GM21381 (cell line): ENCODE results near the gene KHDC1L.
A peak's percentile ranks its signal among the peaks of the same experiment; 100 is the strongest.
"Not testable (repeated sequence)": the region's sequence is repeated elsewhere in the genome, so short reads cannot be mapped to it uniquely, and the experiment has no call there.

ENCODE experiments used
- ATAC-seq: cut with Tn5 transposase; IDR thresholded peaks from one replicate; pipeline ENCODE4 v1.9.1; 2021; ENCODE audit warnings: mild to moderate bottlenecking, moderate library complexity; ENCODE audit not compliant: unreplicated experiment

Gene KHDC1L

GRCh38 chr6:73207221-73207837 is 18.0 kb downstream of the KHDC1L start:
- no peak for ATAC-seq

GRCh38 chr6:73204252-73204651 is 21.0 kb downstream of the KHDC1L start:
- ATAC-seq, result no peak

- ATAC-seq, result no peak
Measured at GRCh38 chr6:73203098-73203497, 22.2 kb downstream of the KHDC1L start.

DNA sequence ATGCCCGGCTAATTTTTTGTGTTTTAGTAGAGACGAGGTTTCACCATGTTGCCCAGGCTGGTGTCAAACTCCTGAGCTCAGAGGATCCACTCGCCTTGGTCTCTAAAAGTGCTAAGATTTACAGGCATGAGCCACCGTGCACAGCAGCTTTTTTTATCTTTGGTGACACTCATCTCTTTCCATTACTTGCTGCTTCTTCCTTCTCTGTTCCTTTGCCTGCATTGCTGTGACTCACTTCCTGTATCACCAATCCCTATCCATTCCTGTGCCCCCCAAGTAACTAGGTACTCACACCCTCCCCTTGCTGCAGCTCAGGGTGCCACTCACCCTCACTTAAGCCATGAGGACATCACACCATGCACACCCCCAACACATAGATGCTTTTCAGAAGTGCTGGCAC is 24.6 kb downstream of the KHDC1L start:
- no peak for ATAC-seq

DNA sequence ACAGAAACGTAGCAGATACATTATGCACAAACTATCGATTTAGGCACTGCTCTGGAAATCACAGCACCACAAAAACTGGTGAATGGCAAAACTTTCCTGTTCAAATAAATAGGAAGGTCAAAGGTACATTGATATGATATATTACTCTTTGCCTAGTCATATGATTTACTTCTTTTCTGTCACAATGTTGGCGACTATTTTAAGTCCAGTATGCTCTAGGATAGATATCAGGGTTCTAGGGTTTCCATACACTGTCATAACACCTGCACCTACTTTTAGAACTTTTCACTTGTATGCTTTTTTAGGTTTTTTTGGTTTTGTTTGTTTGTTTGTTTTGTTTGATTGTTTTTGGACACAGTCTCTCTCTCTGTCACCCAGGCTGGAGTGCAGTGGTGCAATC is 25.0 kb downstream of the KHDC1L start:
- no peak for ATAC-seq

GRCh38 chr6:73194744-73195143 is 30.6 kb downstream of the KHDC1L start:
- ATAC-seq, result no peak

GRCh38 chr6:73193302-73193701 is 32.0 kb downstream of the KHDC1L start:
- not testable (repeated sequence) for ATAC-seq

- no peak for ATAC-seq
Measured at GRCh38 chr6:73182021-73182607, 43.2 kb downstream of the KHDC1L start.

GRCh38 chr6:73180763-73181619 is 44.3 kb downstream of the KHDC1L start:
- ATAC-seq, result peak; percentile 80

- ATAC-seq, result no peak
Measured at GRCh38 chr6:73180076-73180738, 45.1 kb downstream of the KHDC1L start.

- peak; percentile 47 for ATAC-seq
Measured at GRCh38 chr6:73177221-73177944, 47.9 kb downstream of the KHDC1L start.

DNA sequence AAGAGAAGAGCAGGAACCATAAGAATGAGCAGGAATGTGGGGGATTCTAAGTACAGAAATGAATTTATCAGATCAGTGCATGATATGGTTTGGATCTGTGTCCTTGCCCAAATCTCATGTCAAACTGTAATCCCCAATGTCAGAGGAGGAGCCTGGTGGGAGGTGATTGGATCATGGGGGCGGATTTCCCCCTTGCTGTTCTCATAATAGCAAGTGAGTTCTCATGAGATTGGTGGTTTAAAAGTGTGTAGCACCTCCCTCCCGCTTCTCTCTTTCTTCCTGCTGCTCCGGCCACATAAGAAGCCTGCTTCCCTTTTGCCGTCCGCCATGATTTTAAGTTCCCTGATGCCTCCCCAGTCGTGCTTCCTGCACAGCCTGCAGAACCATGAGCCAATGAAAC is 49.2 kb downstream of the KHDC1L start:
- no peak for ATAC-seq

- ATAC-seq, result no peak
Measured at GRCh38 chr6:73174646-73175045, 50.6 kb downstream of the KHDC1L start.
